GM12878 (cell line): ENCODE measurements around the gene RAB4B.

Experiments used
- CREB1 ChIP-seq: IDR thresholded peaks from 2 replicates; pipeline ENCODE4 v1.6.1; 2012; ENCODE audit warnings: low read depth, mild to moderate bottlenecking, inconsistent platforms
- FOXM1 ChIP-seq: IDR thresholded peaks from 2 replicates; pipeline ENCODE4 v1.6.1; 2012; ENCODE audit warnings: low read depth, mild to moderate bottlenecking, inconsistent platforms, low read length, moderate library complexity
- TF ChIP-seq, protein P1 (sequence below), 3 experiments: IDR thresholded peaks in 2 of 3; conservative IDR thresholded peaks in 1 of 3; 2 replicates each; pipeline ENCODE4 v1.5.1; 2011; ENCODE audit warnings: low read depth in 3 of 3, low read length in 3 of 3, mild to moderate bottlenecking in 3 of 3, control low read depth in 2 of 3, moderate library complexity in 2 of 3, inconsistent platforms in 1 of 3, mixed read lengths in 1 of 3; ENCODE audit not compliant: control insufficient read depth in 2 of 3, insufficient read depth in 1 of 3; ENCODE audit errors: extremely low read depth in 1 of 3
- TF ChIP-seq, protein P2 (sequence below): IDR thresholded peaks from 2 replicates; pipeline ENCODE4 v1.6.1; 2012; ENCODE audit warnings: low read depth, low read length, improper control_type of control experiment

DNA sequence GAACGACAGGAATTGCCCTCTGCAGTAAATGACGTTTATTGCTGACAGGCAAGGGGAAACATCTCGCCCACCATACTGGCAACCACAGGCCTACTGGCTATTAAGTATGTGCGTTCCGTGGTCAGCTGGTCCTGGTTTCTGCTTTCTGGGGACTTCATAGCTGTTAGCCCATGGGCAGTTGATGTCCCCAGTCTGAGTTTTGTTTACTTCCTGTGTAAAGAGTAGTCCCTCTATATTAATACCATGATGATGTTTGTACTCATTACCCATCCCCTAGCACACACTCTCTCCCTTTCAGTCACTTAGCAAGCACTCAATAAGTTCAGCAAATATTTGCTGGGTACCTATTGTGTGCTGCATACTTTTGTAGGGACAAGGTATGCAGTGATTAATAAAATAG is 9.2 kb upstream of the RAB4B start:
- TF ChIP-seq, protein P1, sequence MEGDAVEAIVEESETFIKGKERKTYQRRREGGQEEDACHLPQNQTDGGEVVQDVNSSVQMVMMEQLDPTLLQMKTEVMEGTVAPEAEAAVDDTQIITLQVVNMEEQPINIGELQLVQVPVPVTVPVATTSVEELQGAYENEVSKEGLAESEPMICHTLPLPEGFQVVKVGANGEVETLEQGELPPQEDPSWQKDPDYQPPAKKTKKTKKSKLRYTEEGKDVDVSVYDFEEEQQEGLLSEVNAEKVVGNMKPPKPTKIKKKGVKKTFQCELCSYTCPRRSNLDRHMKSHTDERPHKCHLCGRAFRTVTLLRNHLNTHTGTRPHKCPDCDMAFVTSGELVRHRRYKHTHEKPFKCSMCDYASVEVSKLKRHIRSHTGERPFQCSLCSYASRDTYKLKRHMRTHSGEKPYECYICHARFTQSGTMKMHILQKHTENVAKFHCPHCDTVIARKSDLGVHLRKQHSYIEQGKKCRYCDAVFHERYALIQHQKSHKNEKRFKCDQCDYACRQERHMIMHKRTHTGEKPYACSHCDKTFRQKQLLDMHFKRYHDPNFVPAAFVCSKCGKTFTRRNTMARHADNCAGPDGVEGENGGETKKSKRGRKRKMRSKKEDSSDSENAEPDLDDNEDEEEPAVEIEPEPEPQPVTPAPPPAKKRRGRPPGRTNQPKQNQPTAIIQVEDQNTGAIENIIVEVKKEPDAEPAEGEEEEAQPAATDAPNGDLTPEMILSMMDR (IDR thresholded peaks at IDR 0.05 in 2 of 3, conservative IDR thresholded peaks at IDR 0.05 in 1 of 3; ENCODE audit: control insufficient read depth in 2 of 3, extremely low read depth in 1 of 3, insufficient read depth in 1 of 3, low read depth in 3 of 3, low read length in 3 of 3), result no peak
- TF ChIP-seq FOXM1 (no peak), CREB1 (no peak)
- TF ChIP-seq, protein P2, sequence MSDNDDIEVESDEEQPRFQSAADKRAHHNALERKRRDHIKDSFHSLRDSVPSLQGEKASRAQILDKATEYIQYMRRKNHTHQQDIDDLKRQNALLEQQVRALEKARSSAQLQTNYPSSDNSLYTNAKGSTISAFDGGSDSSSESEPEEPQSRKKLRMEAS, result no peak
